SU-DHL-6 (cell line): ENCODE results near the gene ZNF44.

Experiments
- H2AFZ ChIP-seq: fragments of 200-600 bp; sonication (generic); 2 replicates; pipeline ENCODE4 v1.6.1; 2014; ENCODE audit warnings: low read depth, mild to moderate bottlenecking, moderate library complexity, mixed read lengths, antibody characterized with exemption, low read length; ENCODE audit not compliant: severe bottlenecking
- H3F3A ChIP-seq: fragments of 200-600 bp; shearing (Covaris generic); 2 replicates; pipeline ENCODE4 v1.6.0; 2016; ENCODE audit warnings: antibody characterized with exemption, mild to moderate bottlenecking; ENCODE audit not compliant: insufficient read depth
- H3K27ac ChIP-seq: fragments of 200-600 bp; sonication (generic); 2 replicates; pipeline ENCODE4 v1.5.1; 2016; ENCODE audit warnings: low read depth, mild to moderate bottlenecking, low read length, moderate library complexity, mixed read lengths
- H3K27me3 ChIP-seq: fragments of 200-600 bp; sonication (generic), shearing (Covaris generic); 2 replicates; pipeline ENCODE4 v1.6.0; 2014; ENCODE audit warnings: mild to moderate bottlenecking, low read length
- H3K36me3 ChIP-seq: fragments of 200-600 bp; sonication (generic); 2 replicates; pipeline ENCODE4 v1.6.1; 2014; ENCODE audit warnings: mild to moderate bottlenecking, low read length, mixed read lengths
- H3K4me2 ChIP-seq: fragments of 300-600, 200-600 bp; shearing (Covaris generic), sonication (generic); 2 replicates; pipeline ENCODE4 v1.6.0; 2014; ENCODE audit warnings: low read length, low read depth, mild to moderate bottlenecking; ENCODE audit not compliant: poor library complexity, severe bottlenecking
- H3K4me3 ChIP-seq: fragments of 200-600 bp; sonication (generic); 2 replicates; pipeline ENCODE4 v1.5.1; 2014; ENCODE audit warnings: antibody characterized with exemption, low read length, mild to moderate bottlenecking, mixed read lengths; ENCODE audit not compliant: insufficient read depth, poor library complexity, severe bottlenecking
- H3K79me2 ChIP-seq: fragments of 200-600 bp; sonication (generic); 2 replicates; pipeline ENCODE4 v1.6.1; 2014; ENCODE audit warnings: mild to moderate bottlenecking, low read length, moderate library complexity; ENCODE audit not compliant: insufficient read depth
- H3K9ac ChIP-seq: fragments of 200-600 bp; sonication (generic); 2 replicates; pipeline ENCODE4 v1.7.0; 2014; ENCODE audit warnings: mild to moderate bottlenecking, low read length
- H3K9me2 ChIP-seq: fragments of 200-600 bp; sonication (generic); replicated peaks from 2 replicates; pipeline ENCODE4 v1.6.1; 2014; ENCODE audit warnings: low read length; ENCODE audit not compliant: insufficient read depth
- H3K9me3 ChIP-seq: fragments of 200-600 bp; sonication (generic); 2 replicates; pipeline ENCODE4 v1.6.1; 2014; ENCODE audit warnings: low read length, mixed read lengths; ENCODE audit not compliant: insufficient read depth
- H4K20me1 ChIP-seq: fragments of 200-600 bp; sonication (generic); 2 replicates; pipeline ENCODE4 v1.6.1; 2014; ENCODE audit warnings: low read depth, mild to moderate bottlenecking, antibody characterized with exemption, low read length, moderate library complexity, mixed read lengths
- EZH2phosphoT487 ChIP-seq: fragments of 200-600 bp; sonication (generic), shearing (Covaris generic); conservative IDR thresholded peaks from 2 replicates; pipeline ENCODE4 v1.6.1; 2018; ENCODE audit warnings: mild to moderate bottlenecking, antibody characterized with exemption, low read length, moderate library complexity, mixed read lengths
- TF ChIP-seq, protein P1 (sequence below): fragments of 200-600 bp; sonication (generic); IDR thresholded peaks from one replicate; pipeline ENCODE4 v1.5.1; 2017; ENCODE audit warnings: antibody characterized with exemption, mild to moderate bottlenecking, low read length, moderate library complexity; ENCODE audit not compliant: insufficient read depth, poor library complexity, severe bottlenecking

ZNF44 gene

DNA sequence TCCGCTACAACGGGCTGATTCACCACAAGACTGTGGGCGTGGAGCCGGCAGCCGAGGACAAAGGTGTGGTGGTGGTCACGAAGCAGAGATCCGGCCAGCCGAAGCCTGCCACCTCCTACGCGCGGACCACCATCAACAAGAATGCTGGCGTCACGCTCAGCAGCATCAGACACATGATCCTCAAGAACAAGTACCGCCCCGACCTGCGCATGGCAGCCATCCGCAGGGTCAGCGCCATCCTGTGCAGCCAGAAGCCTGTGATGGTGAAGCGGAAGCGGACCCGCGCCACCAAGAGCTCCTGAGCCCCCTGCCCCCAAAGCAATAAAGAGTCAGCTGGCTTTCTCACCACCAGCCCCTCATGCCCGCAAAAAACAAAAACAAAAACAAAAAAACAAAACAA, 34.4 kb downstream of the ZNF44 start:
- Histone ChIP-seq H3K79me2 (no peaks in the 10 kb centered on the region), H3K9ac (no peak overlapping the region), H4K20me1 (no peaks in the 10 kb centered on the region), H3K9me2 (no peaks in the 10 kb centered on the region), H3K27ac (no peak overlapping the region), H3K4me2 (no peak overlapping the region), H3K36me3 (no peaks in the 10 kb centered on the region), H3K9me3 (no peaks in the 10 kb centered on the region), H3F3A (no peaks in the 10 kb centered on the region; the same call in 1 of the 2 replicates), H3K4me3 (no peak overlapping the region), H3K27me3 (no peaks in the 10 kb centered on the region), H2AFZ (no peak overlapping the region)
- TF ChIP-seq EZH2phosphoT487, result no peak
- TF ChIP-seq, protein P1, sequence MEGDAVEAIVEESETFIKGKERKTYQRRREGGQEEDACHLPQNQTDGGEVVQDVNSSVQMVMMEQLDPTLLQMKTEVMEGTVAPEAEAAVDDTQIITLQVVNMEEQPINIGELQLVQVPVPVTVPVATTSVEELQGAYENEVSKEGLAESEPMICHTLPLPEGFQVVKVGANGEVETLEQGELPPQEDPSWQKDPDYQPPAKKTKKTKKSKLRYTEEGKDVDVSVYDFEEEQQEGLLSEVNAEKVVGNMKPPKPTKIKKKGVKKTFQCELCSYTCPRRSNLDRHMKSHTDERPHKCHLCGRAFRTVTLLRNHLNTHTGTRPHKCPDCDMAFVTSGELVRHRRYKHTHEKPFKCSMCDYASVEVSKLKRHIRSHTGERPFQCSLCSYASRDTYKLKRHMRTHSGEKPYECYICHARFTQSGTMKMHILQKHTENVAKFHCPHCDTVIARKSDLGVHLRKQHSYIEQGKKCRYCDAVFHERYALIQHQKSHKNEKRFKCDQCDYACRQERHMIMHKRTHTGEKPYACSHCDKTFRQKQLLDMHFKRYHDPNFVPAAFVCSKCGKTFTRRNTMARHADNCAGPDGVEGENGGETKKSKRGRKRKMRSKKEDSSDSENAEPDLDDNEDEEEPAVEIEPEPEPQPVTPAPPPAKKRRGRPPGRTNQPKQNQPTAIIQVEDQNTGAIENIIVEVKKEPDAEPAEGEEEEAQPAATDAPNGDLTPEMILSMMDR, result no peak

GRCh38 chr19:12255372-12255771, 39.3 kb downstream of the ZNF44 start:
- Histone ChIP-seq H3K9me2 (no peaks in the 10 kb centered on the region), H3K4me3 (no peak overlapping the region), H3K9me3 (peaks cover 5% of the 10 kb centered on the region; the same call in 1 of the 2 replicates), H3F3A (no peaks in the 10 kb centered on the region; the same call in 1 of the 2 replicates), H2AFZ (no peak overlapping the region), H3K79me2 (no peaks in the 10 kb centered on the region), H3K27me3 (no peaks in the 10 kb centered on the region), H3K4me2 (no peak overlapping the region), H4K20me1 (no peaks in the 10 kb centered on the region), H3K36me3 (no peaks in the 10 kb centered on the region), H3K9ac (no peak overlapping the region), H3K27ac (no peak overlapping the region)
- TF ChIP-seq EZH2phosphoT487, result no peak
- TF ChIP-seq, protein P1, result no peak

GRCh38 chr19:12247644-12248222, 47.0 kb downstream of the ZNF44 start:
- Histone ChIP-seq H3F3A (no peaks in the 10 kb centered on the region), H3K9me3 (peaks cover 38% of the 10 kb centered on the region; the same call in 1 of the 2 replicates)
- TF ChIP-seq, protein P1, result no peak
- TF ChIP-seq EZH2phosphoT487, result no peak

More at GRCh38 chr19:12247644-12248222, 47.0 kb downstream of the ZNF44 start:
- Histone ChIP-seq H3K9me2 (no peaks in the 10 kb centered on the region), H2AFZ (no peak overlapping the region), H4K20me1 (no peaks in the 10 kb centered on the region), H3K36me3 (peaks cover 25% of the 10 kb centered on the region), H3K9ac (no peak overlapping the region), H3K4me2 (no peak overlapping the region), H3K79me2 (no peaks in the 10 kb centered on the region), H3K27ac (no peak overlapping the region), H3K27me3 (no peaks in the 10 kb centered on the region), H3K4me3 (no peak overlapping the region)
